WERI-Rb-1 (cell line): ENCODE measurements around the gene CMPK1.
A peak's percentile ranks its signal among the peaks of the same experiment; 100 is the strongest.

ENCODE experiments used
- DNase-seq: peaks from one replicate; pipeline ENCODE4 v3.0.0-alpha.2; 2020
- H3K27ac ChIP-seq: fragments of 250-450 bp; sonication (Bioruptor Pico); 2 replicates; pipeline ENCODE4 v1.5.1; 2020; ENCODE audit warnings: mild to moderate bottlenecking, moderate library complexity
- H3K27me3 ChIP-seq: fragments of 250-450 bp; sonication (Bioruptor Pico); 2 replicates; pipeline ENCODE4 v1.5.1; 2021; ENCODE audit warnings: mild to moderate bottlenecking, low read depth, moderate library complexity; ENCODE audit not compliant: insufficient read depth, severe bottlenecking
- H3K36me3 ChIP-seq: fragments of 250-450 bp; sonication (Bioruptor Pico); 2 replicates; pipeline ENCODE4 v1.5.1; 2020; ENCODE audit warnings: mild to moderate bottlenecking, moderate library complexity
- H3K4me3 ChIP-seq: 2 replicates; pipeline ENCODE4 v1.5.1; 2011; ENCODE audit warnings: low read depth, mild to moderate bottlenecking, control low read depth, low read length
- H3K9me3 ChIP-seq: fragments of 250-450 bp; sonication (Bioruptor Pico); 2 replicates; pipeline ENCODE4 v1.5.1; 2021; ENCODE audit warnings: mild to moderate bottlenecking, moderate library complexity; ENCODE audit not compliant: severe bottlenecking
- TF ChIP-seq, protein P1 (sequence below): IDR thresholded peaks from 2 replicates; pipeline ENCODE4 v1.5.1; 2011; ENCODE audit warnings: low read depth, mild to moderate bottlenecking, control low read depth, inconsistent platforms, low read length

Gene CMPK1

DNA sequence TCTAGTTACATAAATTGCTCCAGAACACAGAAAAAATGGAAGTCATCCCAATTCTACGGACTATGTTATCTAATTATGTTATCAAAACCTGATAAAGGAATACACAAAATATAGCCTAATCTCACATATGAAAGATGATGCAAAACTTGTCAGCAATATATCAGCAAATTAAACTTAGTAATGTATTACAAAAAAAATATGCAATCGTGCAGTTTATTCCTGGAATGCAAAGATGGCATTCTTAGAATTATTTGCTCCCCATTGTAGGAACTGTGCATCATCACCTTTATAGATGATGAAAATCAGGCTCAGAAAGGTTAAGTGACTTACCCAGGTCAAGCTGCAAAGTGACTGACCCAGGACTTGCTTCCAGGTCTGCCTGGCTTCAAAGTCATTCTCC, 90.3 kb downstream of the CMPK1 start:
- DNase-seq, result no peak
- Histone ChIP-seq H3K9me3 (no peaks in the 10 kb centered on the region), H3K27me3 (no peaks in the 10 kb centered on the region), H3K36me3 (no peaks in the 10 kb centered on the region), H3K4me3 (no peak overlapping the region), H3K27ac (no peak overlapping the region)
- TF ChIP-seq, protein P1, sequence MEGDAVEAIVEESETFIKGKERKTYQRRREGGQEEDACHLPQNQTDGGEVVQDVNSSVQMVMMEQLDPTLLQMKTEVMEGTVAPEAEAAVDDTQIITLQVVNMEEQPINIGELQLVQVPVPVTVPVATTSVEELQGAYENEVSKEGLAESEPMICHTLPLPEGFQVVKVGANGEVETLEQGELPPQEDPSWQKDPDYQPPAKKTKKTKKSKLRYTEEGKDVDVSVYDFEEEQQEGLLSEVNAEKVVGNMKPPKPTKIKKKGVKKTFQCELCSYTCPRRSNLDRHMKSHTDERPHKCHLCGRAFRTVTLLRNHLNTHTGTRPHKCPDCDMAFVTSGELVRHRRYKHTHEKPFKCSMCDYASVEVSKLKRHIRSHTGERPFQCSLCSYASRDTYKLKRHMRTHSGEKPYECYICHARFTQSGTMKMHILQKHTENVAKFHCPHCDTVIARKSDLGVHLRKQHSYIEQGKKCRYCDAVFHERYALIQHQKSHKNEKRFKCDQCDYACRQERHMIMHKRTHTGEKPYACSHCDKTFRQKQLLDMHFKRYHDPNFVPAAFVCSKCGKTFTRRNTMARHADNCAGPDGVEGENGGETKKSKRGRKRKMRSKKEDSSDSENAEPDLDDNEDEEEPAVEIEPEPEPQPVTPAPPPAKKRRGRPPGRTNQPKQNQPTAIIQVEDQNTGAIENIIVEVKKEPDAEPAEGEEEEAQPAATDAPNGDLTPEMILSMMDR, result no peak

DNA sequence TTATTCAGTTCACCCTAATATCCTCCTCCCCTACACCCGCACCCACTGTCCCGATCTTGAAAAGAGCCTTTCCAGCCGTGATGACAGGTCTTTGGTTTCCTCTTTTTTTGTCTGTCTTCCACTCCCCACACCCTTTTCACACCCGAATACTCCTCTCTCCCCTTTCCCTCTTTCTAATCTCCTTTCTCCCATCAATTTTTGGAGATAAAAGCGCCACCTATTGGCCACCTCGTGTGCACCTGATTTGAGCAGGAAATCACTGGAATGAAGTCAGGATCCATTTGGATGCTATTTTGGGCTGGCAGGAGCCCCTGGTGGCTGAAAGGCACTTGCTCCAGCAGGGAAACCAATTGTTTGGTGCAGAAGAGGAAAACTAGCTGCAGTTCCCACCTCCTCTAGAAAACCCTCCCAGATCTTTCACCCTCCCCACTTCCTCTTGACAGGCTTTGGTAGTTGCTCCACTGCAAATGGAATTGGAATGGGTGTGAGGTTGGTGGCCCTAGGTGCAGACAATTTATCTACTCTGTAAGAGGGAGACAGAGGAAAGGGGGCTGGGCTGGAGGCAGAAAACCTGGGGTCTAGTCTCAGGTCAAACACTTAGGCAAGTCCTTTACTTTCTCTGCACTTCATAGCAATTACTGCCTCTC, 90.9 kb downstream of the CMPK1 start:
- TF ChIP-seq, protein P1, result peak; percentile 66
- Histone ChIP-seq H3K27ac (no peak overlapping the region), H3K36me3 (no peaks in the 10 kb centered on the region), H3K9me3 (no peaks in the 10 kb centered on the region), H3K4me3 (no peak overlapping the region), H3K27me3 (no peaks in the 10 kb centered on the region)
- DNase-seq, result peak; percentile 61
